ENCODE data around the gene CALHM3.
"Not testable (repeated sequence)": the region's sequence is repeated elsewhere in the genome, so short reads cannot be mapped to it uniquely, and the experiment has no call there.

CALHM3 gene

GRCh38 chr10:103479135-103479534 is at the start of gene CALHM3:
Gene CALHM3, minus strand, starts transcription at chr10:103479240. Its CDS starts 208 bp downstream, at chr10:103479032.
- no peak for DNase-seq (ENCODE audit: low spot score)

- DNase-seq (ENCODE audit: low spot score): no peak
Observed at GRCh38 chr10:103528549-103528948, 49.5 kb upstream of the CALHM3 start.

GRCh38 chr10:103527476-103527875 is 48.4 kb upstream of the CALHM3 start:
- DNase-seq (ENCODE audit: low spot score): not testable (repeated sequence)

- DNase-seq (ENCODE audit: low spot score): no peak
Observed at GRCh38 chr10:103525901-103526300, 46.9 kb upstream of the CALHM3 start.

- no peak for DNase-seq (ENCODE audit: low spot score)
Observed at GRCh38 chr10:103523683-103524082, 44.6 kb upstream of the CALHM3 start.

GRCh38 chr10:103522006-103522405 is 43.0 kb upstream of the CALHM3 start:
- not testable (repeated sequence) for DNase-seq (ENCODE audit: low spot score)

GRCh38 chr10:103519798-103520197 is 40.8 kb upstream of the CALHM3 start:
- no peak for DNase-seq (ENCODE audit: low spot score)

- no peak for DNase-seq (ENCODE audit: low spot score)
Observed at GRCh38 chr10:103517234-103518085, 38.4 kb upstream of the CALHM3 start.

GRCh38 chr10:103514244-103514643 is 35.2 kb upstream of the CALHM3 start:
- no peak for DNase-seq (ENCODE audit: low spot score)

- DNase-seq (ENCODE audit: low spot score): no peak
Observed at GRCh38 chr10:103513380-103514060, 34.5 kb upstream of the CALHM3 start.

GRCh38 chr10:103512591-103513379 is 33.7 kb upstream of the CALHM3 start:
- no peak for DNase-seq (ENCODE audit: low spot score)

- DNase-seq (ENCODE audit: low spot score): no peak
Observed at GRCh38 chr10:103512166-103512565, 33.1 kb upstream of the CALHM3 start.

- no peak for DNase-seq (ENCODE audit: low spot score)
Observed at GRCh38 chr10:103510791-103511752, 32.0 kb upstream of the CALHM3 start.

GRCh38 chr10:103510046-103510685 is 31.1 kb upstream of the CALHM3 start:
- DNase-seq (ENCODE audit: low spot score): no peak

GRCh38 chr10:103507235-103508191 is 28.5 kb upstream of the CALHM3 start:
- no peak for DNase-seq (ENCODE audit: low spot score)

- DNase-seq (ENCODE audit: low spot score): no peak
Observed at GRCh38 chr10:103506061-103506460, 27.0 kb upstream of the CALHM3 start.

- DNase-seq (ENCODE audit: low spot score): no peak
Observed at GRCh38 chr10:103504181-103504783, 25.2 kb upstream of the CALHM3 start.

- not testable (repeated sequence) for DNase-seq (ENCODE audit: low spot score)
Observed at GRCh38 chr10:103503777-103504176, 24.7 kb upstream of the CALHM3 start.
